SK-N-MC (cell line): ENCODE measurements around the gene SPATS2L.

Experiments used
- EZH2 ChIP-seq: fragments of 200-600 bp; sonication (generic); IDR thresholded peaks from one replicate; pipeline ENCODE4 v1.6.1; 2017; ENCODE audit warnings: antibody characterized with exemption
- FOXP2 ChIP-seq: optimal IDR thresholded peaks from 2 replicates; pipeline ENCODE3; 2011; ENCODE audit warnings: mild to moderate bottlenecking, moderate library complexity; ENCODE audit not compliant: insufficient read depth; ENCODE audit errors: extremely low read length, control extremely low read depth

DNA sequence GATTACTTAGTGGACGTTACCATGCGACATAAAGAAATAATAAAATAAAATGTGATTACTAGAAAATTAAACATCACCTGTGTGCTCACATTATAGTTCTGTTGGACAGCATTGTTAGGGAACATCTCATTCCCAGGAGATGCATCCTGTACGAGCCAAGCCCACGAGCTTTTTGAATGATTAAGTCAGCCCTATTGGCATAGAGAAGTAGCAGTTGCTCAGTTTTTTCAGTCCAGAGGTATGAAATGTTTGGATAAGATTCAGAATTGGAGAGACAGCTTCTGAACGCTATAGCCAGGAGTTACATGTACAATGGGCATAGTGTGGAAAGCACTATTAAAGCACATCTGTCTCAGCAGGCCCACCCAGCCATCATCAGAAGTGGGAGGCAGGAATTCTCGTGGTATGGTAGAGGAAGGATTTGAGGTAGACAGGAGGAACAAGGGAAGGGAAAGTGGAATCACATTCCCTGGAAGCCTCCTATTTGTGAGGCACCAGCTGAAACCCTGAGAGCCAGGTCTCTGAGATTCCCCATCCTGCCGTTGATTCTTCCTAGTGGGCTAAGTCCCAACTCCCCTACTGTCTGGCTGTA is 8.6 kb downstream of the SPATS2L start:
- no peak for TF ChIP-seq EZH2
- TF ChIP-seq FOXP2: no peak
